WTC11 (cell line): ENCODE results near the gene TP53I3. TPM values are rescaled to one million over a fixed set of nuclear protein-coding genes. Genes with fewer than 3 reads are reported as not detected.

Source experiments
- ATAC-seq: fragments of 200-7000 bp; cut with Tn5 transposase; 2 replicates; pipeline ENCODE4 v1.10.0; 2021; ENCODE audit warnings: mild to moderate bottlenecking, moderate library complexity
- CTCF ChIA-PET: fragments of 300-600 bp; sonication (Branson Sonifier 250); formaldehyde crosslinking; loops from one replicate; lab custom pipeline; 2021; ENCODE audit warnings: antibody characterized with exemption; lab: Charles Lee
- POLR2A ChIA-PET: fragments of 350-600 bp; sonication (Branson Sonifier 250); formaldehyde crosslinking; loops from one replicate; lab custom pipeline; 2021; ENCODE audit warnings: antibody characterized with exemption; lab: Charles Lee
- DNase-seq: peaks from one replicate; pipeline ENCODE4 v3.0.0; 2021; ENCODE audit warnings: low spot score
- H3K27ac Mint-ChIP-seq: 2 replicates; pipeline ENCODE4 v1.8.0; 2021; ENCODE audit warnings: mixed read lengths
- H3K27me3 Mint-ChIP-seq: 2 replicates; pipeline ENCODE4 v1.8.0; 2021; ENCODE audit warnings: low read depth, mild to moderate bottlenecking, moderate library complexity, mixed read lengths
- H3K36me3 Mint-ChIP-seq: 2 replicates; pipeline ENCODE4 v1.8.0; 2021; ENCODE audit warnings: mixed read lengths
- H3K4me1 Mint-ChIP-seq: 2 replicates; pipeline ENCODE4 v1.8.0; 2022; ENCODE audit warnings: mixed read lengths
- H3K4me3 Mint-ChIP-seq: 2 replicates; pipeline ENCODE4 v1.8.0; 2021; ENCODE audit warnings: mild to moderate bottlenecking, moderate library complexity, mixed read lengths
- H3K9me3 Mint-ChIP-seq: 2 replicates; pipeline ENCODE4 v1.8.0; 2021; ENCODE audit warnings: mixed read lengths
- ETV6 ChIP-seq: sonication (generic); formaldehyde crosslinking; IDR thresholded peaks from 2 replicates; pipeline ENCODE4 v1.8.1; 2022; ENCODE audit warnings: mild to moderate bottlenecking, missing genetic modification reagents
- FOXP1 ChIP-seq: sonication (generic); formaldehyde crosslinking; IDR thresholded peaks from 2 replicates; pipeline ENCODE4 v1.8.0; 2022; ENCODE audit warnings: missing genetic modification reagents, mild to moderate bottlenecking, moderate library complexity, borderline replicate concordance
- RELA ChIP-seq: sonication (generic); formaldehyde crosslinking; IDR thresholded peaks from 2 replicates; pipeline ENCODE4 v1.8.1; 2022; ENCODE audit warnings: missing genetic modification reagents, mild to moderate bottlenecking, borderline replicate concordance
- TCF7 ChIP-seq: sonication (generic); formaldehyde crosslinking; IDR thresholded peaks from 2 replicates; pipeline ENCODE4 v1.8.0; 2022; ENCODE audit warnings: mild to moderate bottlenecking, low read depth, missing genetic modification reagents, moderate library complexity
- ZNF416 ChIP-seq: fragments of 250-450 bp; sonication (Bioruptor Pico); IDR thresholded peaks from 2 replicates; pipeline ENCODE4 v1.9.0; 2021; ENCODE audit warnings: mild to moderate bottlenecking, inconsistent platforms
- ZNF671 ChIP-seq: fragments of 250-450 bp; sonication (Bioruptor Pico); IDR thresholded peaks from 2 replicates; pipeline ENCODE4 v1.8.0; 2021; ENCODE audit warnings: mild to moderate bottlenecking
- total RNA-seq: library from RNA; stranded (reverse); gene quantifications from 3 replicates; pipeline ENCODE4 v1.2.3, GENCODE V29; 2021
- TF ChIP-seq, protein P1 (sequence below): sonication (generic); formaldehyde crosslinking; IDR thresholded peaks from 2 replicates; pipeline ENCODE4 v1.8.0; 2023; ENCODE audit warnings: missing genetic modification reagents, mild to moderate bottlenecking, borderline replicate concordance
- TF ChIP-seq, protein P2 (sequence below): sonication (generic); formaldehyde crosslinking; IDR thresholded peaks from 2 replicates; pipeline ENCODE4 v1.8.0; 2022; ENCODE audit warnings: mild to moderate bottlenecking, missing genetic modification reagents
- TF ChIP-seq, protein P3 (sequence below): sonication (generic); formaldehyde crosslinking; IDR thresholded peaks from 2 replicates; pipeline ENCODE4 v1.8.1; 2023; ENCODE audit warnings: mild to moderate bottlenecking, missing genetic modification reagents, moderate library complexity
- TF ChIP-seq, protein P4 (sequence below): sonication (generic); formaldehyde crosslinking; IDR thresholded peaks from 2 replicates; pipeline ENCODE4 v1.8.0; 2022; ENCODE audit warnings: mild to moderate bottlenecking, missing genetic modification reagents
- TF ChIP-seq, protein P5 (sequence below): sonication (generic); formaldehyde crosslinking; IDR thresholded peaks from 2 replicates; pipeline ENCODE4 v1.8.0; 2022; ENCODE audit warnings: mild to moderate bottlenecking, missing genetic modification reagents
- TF ChIP-seq, protein P6 (sequence below): sonication (generic); formaldehyde crosslinking; IDR thresholded peaks from 2 replicates; pipeline ENCODE4 v1.8.1; 2022; ENCODE audit warnings: mild to moderate bottlenecking, moderate library complexity, missing genetic modification reagents
- TF ChIP-seq, protein P7 (sequence below): fragments of 250-450 bp; sonication (Bioruptor Pico); conservative IDR thresholded peaks from 2 replicates; pipeline ENCODE4 v1.9.0; 2021; ENCODE audit warnings: mild to moderate bottlenecking
- TF ChIP-seq, protein P8 (sequence below): fragments of 250-450 bp; sonication (Bioruptor Pico); IDR thresholded peaks from 2 replicates; pipeline ENCODE4 v1.9.0; 2021; ENCODE audit warnings: mild to moderate bottlenecking
- TF ChIP-seq, protein P9 (sequence below): sonication (generic); formaldehyde crosslinking; IDR thresholded peaks from 2 replicates; pipeline ENCODE4 v1.8.0; 2023; ENCODE audit warnings: missing genetic modification reagents

Gene TP53I3
- total RNA-seq, 1 experiment from 2014 or later: 32.9 TPM

DNA sequence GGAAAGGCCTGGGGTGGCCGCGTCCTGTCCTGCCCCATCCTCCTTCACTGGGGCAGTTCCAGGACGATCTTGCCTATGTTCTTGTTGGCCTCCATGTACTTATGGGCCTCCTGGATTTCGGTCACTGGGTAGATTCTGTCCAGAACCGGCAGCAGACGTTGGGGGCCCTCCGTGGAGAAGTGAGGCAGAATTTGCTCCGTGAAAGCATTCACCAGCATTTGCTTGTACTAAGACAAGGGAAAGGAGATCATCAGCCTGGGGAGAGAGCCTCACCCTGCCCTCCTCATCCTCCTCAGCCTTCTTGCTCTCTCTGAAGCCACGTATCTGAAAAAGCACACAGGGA is 7.1 kb downstream of the TP53I3 start (continued):
- TF ChIP-seq, protein P1, sequence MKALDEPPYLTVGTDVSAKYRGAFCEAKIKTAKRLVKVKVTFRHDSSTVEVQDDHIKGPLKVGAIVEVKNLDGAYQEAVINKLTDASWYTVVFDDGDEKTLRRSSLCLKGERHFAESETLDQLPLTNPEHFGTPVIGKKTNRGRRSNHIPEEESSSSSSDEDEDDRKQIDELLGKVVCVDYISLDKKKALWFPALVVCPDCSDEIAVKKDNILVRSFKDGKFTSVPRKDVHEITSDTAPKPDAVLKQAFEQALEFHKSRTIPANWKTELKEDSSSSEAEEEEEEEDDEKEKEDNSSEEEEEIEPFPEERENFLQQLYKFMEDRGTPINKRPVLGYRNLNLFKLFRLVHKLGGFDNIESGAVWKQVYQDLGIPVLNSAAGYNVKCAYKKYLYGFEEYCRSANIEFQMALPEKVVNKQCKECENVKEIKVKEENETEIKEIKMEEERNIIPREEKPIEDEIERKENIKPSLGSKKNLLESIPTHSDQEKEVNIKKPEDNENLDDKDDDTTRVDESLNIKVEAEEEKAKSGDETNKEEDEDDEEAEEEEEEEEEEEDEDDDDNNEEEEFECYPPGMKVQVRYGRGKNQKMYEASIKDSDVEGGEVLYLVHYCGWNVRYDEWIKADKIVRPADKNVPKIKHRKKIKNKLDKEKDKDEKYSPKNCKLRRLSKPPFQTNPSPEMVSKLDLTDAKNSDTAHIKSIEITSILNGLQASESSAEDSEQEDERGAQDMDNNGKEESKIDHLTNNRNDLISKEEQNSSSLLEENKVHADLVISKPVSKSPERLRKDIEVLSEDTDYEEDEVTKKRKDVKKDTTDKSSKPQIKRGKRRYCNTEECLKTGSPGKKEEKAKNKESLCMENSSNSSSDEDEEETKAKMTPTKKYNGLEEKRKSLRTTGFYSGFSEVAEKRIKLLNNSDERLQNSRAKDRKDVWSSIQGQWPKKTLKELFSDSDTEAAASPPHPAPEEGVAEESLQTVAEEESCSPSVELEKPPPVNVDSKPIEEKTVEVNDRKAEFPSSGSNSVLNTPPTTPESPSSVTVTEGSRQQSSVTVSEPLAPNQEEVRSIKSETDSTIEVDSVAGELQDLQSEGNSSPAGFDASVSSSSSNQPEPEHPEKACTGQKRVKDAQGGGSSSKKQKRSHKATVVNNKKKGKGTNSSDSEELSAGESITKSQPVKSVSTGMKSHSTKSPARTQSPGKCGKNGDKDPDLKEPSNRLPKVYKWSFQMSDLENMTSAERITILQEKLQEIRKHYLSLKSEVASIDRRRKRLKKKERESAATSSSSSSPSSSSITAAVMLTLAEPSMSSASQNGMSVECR: no peak
- no peak for TF ChIP-seq RELA (CRISPR knock-in tag)
- no peak for TF ChIP-seq FOXP1 (CRISPR knock-in tag)
- no peak for TF ChIP-seq ZNF671 (CRISPR knock-in tag)
- TF ChIP-seq, protein P2, sequence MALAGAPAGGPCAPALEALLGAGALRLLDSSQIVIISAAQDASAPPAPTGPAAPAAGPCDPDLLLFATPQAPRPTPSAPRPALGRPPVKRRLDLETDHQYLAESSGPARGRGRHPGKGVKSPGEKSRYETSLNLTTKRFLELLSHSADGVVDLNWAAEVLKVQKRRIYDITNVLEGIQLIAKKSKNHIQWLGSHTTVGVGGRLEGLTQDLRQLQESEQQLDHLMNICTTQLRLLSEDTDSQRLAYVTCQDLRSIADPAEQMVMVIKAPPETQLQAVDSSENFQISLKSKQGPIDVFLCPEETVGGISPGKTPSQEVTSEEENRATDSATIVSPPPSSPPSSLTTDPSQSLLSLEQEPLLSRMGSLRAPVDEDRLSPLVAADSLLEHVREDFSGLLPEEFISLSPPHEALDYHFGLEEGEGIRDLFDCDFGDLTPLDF (CRISPR knock-in tag): no peak

DNA sequence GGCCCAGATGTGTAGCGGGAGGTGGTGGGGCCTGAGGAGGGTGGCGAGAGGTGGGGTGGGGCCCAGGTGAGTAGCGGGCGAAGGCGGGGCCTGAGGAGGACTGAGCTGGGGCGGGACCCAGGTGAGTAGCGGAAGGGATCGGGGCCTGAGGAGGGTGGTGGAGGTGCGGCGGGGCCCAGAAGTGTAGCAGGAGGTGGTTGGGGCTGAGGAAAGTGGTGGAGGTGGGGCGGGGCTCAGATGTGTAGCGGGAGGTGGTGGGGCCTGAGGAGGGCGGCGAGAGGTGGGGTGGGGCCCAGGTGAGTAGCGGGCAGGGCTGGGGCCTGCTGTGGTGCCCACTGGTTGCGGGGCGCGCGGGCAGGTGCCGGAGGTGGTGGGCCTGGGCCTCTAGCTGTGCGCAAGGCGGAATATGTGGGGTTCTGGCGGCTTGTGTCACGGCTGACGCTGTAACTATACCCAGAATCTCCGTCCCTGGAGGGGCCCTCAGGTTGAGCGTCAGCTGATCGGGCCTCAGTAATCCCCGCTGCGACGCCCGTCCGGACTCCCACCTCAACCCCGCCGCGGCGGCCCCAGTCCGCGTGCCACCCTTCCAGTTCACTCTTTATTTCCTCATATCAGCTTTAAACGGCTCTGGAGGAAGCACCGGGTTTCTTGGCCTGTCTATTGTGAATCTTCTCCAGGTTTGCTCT is 7.6 kb downstream of the TP53I3 start:
- ChIA-PET CTCF (interaction anchor here (0.7 to 1.9 kb wide), 17 partner anchors 8 to 453 kb away, joined by 3 to 22 read pairs (median 5); partner anchors contain the start of genes ATAD2B, PFN4, TP53I3 and WDCP), POLR2A (interaction anchor here (0.6 to 2.1 kb wide), 9 partner anchors 8 to 150 kb away, joined by 3 to 29 read pairs (median 4); partner anchors contain the start of genes ATAD2B, TP53I3 and WDCP)
- Mint-ChIP-seq H3K9me3 (no peaks in the 10 kb centered on the region), H3K27me3 (no peaks in the 10 kb centered on the region), H3K36me3 (peaks cover 45% of the 10 kb centered on the region), H3K4me3 (peak overlapping the region; percentile 84), H3K4me1 (peaks cover 21% of the 10 kb centered on the region), H3K27ac (peak overlapping the region; percentile 87)
- peak; percentile 85 for ATAC-seq
- no peak for DNase-seq
- TF ChIP-seq, protein P3, sequence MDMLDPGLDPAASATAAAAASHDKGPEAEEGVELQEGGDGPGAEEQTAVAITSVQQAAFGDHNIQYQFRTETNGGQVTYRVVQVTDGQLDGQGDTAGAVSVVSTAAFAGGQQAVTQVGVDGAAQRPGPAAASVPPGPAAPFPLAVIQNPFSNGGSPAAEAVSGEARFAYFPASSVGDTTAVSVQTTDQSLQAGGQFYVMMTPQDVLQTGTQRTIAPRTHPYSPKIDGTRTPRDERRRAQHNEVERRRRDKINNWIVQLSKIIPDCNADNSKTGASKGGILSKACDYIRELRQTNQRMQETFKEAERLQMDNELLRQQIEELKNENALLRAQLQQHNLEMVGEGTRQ (CRISPR knock-in tag): peak; percentile 48
- TF ChIP-seq ZNF416 (CRISPR knock-in tag) (0 out of 2 replicates have a peak, but pooled peaks have one; percentile 76), ETV6 (0 out of 2 replicates have a peak, but pooled peaks have one; percentile 63), TCF7 (no peak)
- TF ChIP-seq, protein P4, sequence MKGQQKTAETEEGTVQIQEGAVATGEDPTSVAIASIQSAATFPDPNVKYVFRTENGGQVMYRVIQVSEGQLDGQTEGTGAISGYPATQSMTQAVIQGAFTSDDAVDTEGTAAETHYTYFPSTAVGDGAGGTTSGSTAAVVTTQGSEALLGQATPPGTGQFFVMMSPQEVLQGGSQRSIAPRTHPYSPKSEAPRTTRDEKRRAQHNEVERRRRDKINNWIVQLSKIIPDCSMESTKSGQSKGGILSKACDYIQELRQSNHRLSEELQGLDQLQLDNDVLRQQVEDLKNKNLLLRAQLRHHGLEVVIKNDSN: peak; percentile 54; the same call in 1 of the 2 replicates
- TF ChIP-seq, protein P2 (CRISPR knock-in tag): 0 out of 2 replicates have a peak, but pooled peaks have one; percentile 6
- TF ChIP-seq, protein P5, sequence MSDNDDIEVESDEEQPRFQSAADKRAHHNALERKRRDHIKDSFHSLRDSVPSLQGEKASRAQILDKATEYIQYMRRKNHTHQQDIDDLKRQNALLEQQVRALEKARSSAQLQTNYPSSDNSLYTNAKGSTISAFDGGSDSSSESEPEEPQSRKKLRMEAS (CRISPR knock-in tag): no peak
- TF ChIP-seq, protein P6, sequence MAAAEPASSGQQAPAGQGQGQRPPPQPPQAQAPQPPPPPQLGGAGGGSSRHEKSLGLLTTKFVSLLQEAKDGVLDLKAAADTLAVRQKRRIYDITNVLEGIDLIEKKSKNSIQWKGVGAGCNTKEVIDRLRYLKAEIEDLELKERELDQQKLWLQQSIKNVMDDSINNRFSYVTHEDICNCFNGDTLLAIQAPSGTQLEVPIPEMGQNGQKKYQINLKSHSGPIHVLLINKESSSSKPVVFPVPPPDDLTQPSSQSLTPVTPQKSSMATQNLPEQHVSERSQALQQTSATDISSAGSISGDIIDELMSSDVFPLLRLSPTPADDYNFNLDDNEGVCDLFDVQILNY (CRISPR knock-in tag): 0 out of 2 replicates have a peak, but pooled peaks have one; percentile 15
- TF ChIP-seq, protein P7, sequence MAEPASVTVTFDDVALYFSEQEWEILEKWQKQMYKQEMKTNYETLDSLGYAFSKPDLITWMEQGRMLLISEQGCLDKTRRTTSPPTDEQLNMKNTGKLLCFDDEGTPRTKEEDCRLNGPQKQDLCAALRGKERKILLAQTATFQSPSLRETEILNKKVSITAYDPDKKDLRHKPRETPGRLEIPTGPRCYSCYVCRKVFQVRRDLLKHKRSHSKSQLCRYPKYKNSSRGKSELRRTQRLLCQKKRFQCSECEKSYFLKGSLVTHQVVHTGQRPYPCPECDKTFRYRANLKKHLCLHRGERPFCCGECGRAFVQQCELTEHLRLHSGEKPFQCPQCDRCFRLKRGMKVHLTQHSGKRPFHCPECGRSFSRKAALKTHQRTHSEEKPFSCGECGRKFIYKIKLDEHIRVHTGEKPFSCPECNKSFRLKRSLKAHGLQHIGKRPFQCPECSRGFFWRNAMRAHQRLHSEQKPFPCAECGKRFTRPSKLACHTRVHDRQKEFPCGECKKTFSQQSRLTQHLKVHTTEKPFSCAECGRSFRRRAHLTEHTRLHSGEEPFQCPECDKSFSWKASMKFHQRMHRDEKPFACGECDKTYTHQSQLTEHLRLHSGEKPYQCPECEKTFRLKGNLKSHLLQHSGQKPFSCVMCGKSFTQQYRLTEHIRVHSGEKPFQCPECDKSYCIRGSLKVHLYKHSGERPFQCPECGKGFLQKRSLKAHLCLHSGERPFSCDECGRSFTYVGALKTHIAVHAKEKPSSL (CRISPR knock-in tag): no peak
- TF ChIP-seq, protein P8, sequence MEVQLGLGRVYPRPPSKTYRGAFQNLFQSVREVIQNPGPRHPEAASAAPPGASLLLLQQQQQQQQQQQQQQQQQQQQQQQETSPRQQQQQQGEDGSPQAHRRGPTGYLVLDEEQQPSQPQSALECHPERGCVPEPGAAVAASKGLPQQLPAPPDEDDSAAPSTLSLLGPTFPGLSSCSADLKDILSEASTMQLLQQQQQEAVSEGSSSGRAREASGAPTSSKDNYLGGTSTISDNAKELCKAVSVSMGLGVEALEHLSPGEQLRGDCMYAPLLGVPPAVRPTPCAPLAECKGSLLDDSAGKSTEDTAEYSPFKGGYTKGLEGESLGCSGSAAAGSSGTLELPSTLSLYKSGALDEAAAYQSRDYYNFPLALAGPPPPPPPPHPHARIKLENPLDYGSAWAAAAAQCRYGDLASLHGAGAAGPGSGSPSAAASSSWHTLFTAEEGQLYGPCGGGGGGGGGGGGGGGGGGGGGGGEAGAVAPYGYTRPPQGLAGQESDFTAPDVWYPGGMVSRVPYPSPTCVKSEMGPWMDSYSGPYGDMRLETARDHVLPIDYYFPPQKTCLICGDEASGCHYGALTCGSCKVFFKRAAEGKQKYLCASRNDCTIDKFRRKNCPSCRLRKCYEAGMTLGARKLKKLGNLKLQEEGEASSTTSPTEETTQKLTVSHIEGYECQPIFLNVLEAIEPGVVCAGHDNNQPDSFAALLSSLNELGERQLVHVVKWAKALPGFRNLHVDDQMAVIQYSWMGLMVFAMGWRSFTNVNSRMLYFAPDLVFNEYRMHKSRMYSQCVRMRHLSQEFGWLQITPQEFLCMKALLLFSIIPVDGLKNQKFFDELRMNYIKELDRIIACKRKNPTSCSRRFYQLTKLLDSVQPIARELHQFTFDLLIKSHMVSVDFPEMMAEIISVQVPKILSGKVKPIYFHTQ (CRISPR knock-in tag): no peak
- TF ChIP-seq, protein P9, sequence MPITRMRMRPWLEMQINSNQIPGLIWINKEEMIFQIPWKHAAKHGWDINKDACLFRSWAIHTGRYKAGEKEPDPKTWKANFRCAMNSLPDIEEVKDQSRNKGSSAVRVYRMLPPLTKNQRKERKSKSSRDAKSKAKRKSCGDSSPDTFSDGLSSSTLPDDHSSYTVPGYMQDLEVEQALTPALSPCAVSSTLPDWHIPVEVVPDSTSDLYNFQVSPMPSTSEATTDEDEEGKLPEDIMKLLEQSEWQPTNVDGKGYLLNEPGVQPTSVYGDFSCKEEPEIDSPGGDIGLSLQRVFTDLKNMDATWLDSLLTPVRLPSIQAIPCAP: no peak
- TF ChIP-seq, all 79 proteins: peak for 6
